H1 (cell line): Measurements from ENCODE around the gene RNU4-1. TPM values are rescaled to one million over a fixed set of nuclear protein-coding genes. Genes with fewer than 3 reads are reported as not detected.

Experiments
- CTCF ChIA-PET: fragments of 300-600 bp; sonication (Branson Sonifier 250); formaldehyde crosslinking; loops from one replicate; lab custom pipeline; 2021; ENCODE audit not compliant: partially characterized antibody; lab: Charles Lee
- POLR2A ChIA-PET: fragments of 300-600 bp; sonication (Branson Sonifier 250); formaldehyde crosslinking; loops from one replicate; lab custom pipeline; 2021; ENCODE audit warnings: inconsistent platforms; ENCODE audit not compliant: partially characterized antibody; lab: Charles Lee
- DNase-seq, 2 experiments: peaks; one replicate each; pipeline versions ENCODE4 v3.0.0 to v3.0.0-alpha.2; 2010 to 2022; ENCODE audit warnings: low spot score in 2 of 2, low read depth in 1 of 2, mixed read lengths in 1 of 2
- FAIRE-seq: peaks from 2 replicates; lab custom pipeline; 2011; peaks lifted over from hg19 to GRCh38; lab: Jason Lieb, UNC
- H2AFZ ChIP-seq: 2 replicates; pipeline ENCODE4 v1.8.1; 2012; ENCODE audit warnings: low read length, inconsistent platforms
- H2AK5ac ChIP-seq: 2 replicates; pipeline ENCODE4 v1.6.1; 2013; ENCODE audit warnings: low read depth, low read length
- H2BK120ac ChIP-seq: replicated peaks from 2 replicates; pipeline ENCODE3; 2013; ENCODE audit warnings: low read depth, low read length, inconsistent platforms
- H2BK12ac ChIP-seq: 2 replicates; pipeline ENCODE4 v1.6.1; 2013; ENCODE audit warnings: low read depth, low read length
- H2BK15ac ChIP-seq: 2 replicates; pipeline ENCODE4 v1.6.1; 2013; ENCODE audit warnings: low read length
- H2BK20ac ChIP-seq: 2 replicates; pipeline ENCODE4 v1.6.1; 2013; ENCODE audit warnings: low read length
- H2BK5ac ChIP-seq: 2 replicates; pipeline ENCODE4 v1.6.1; 2013; ENCODE audit warnings: low read depth, low read length
- H3K14ac ChIP-seq: 2 replicates; pipeline ENCODE4 v1.6.1; 2013; ENCODE audit warnings: inconsistent platforms; ENCODE audit not compliant: insufficient read length
- H3K18ac ChIP-seq: 2 replicates; pipeline ENCODE4 v1.6.1; 2013; ENCODE audit warnings: low read length; ENCODE audit errors: extremely low read depth
- H3K23ac ChIP-seq: 2 replicates; pipeline ENCODE4 v1.6.1; 2013; ENCODE audit warnings: inconsistent platforms; ENCODE audit not compliant: insufficient read length
- H3K23me2 ChIP-seq: 2 replicates; pipeline ENCODE4 v1.6.1; 2013; ENCODE audit warnings: low read depth, low read length
- H3K27ac ChIP-seq: 2 replicates; pipeline ENCODE4 v1.6.1; 2011; ENCODE audit warnings: low read depth, low read length, inconsistent platforms
- H3K27me3 ChIP-seq, 4 experiments: replicated peaks in 1 of 4; 1 replicate in 1 of 4; 2 replicates in 3 of 4; pipeline versions ENCODE4 v1.6.1 to v1.8.1; 2011 to 2013; ENCODE audit warnings: low read length in 3 of 4, mild to moderate bottlenecking in 3 of 4, inconsistent platforms in 2 of 4, mixed read lengths in 2 of 4, moderate library complexity in 1 of 4; ENCODE audit not compliant: control insufficient read depth in 3 of 4, insufficient read depth in 3 of 4; ENCODE audit errors: extremely low read depth in 1 of 4
- H3K36me3 ChIP-seq, 4 experiments: 2 replicates each; pipeline versions ENCODE4 v1.6.1 to v1.8.1; 2011 to 2013; ENCODE audit warnings: mild to moderate bottlenecking in 4 of 4, low read length in 3 of 4, moderate library complexity in 2 of 4, control low read depth in 1 of 4, inconsistent platforms in 1 of 4; ENCODE audit not compliant: insufficient read depth in 4 of 4, control insufficient read depth in 2 of 4
- H3K4ac ChIP-seq: replicated peaks from 2 replicates; pipeline ENCODE3; 2013; ENCODE audit warnings: low read length, low read depth, mixed read lengths, inconsistent platforms; ENCODE audit not compliant: insufficient read length
- H3K4me1 ChIP-seq, 4 experiments: replicated peaks in 1 of 4; 1 replicate in 1 of 4; 2 replicates in 3 of 4; pipeline versions ENCODE4 v1.6.1 to v1.8.1; 2011 to 2013; ENCODE audit warnings: low read length in 3 of 4, inconsistent platforms in 2 of 4, mixed read lengths in 1 of 4; ENCODE audit not compliant: insufficient read depth in 4 of 4, control insufficient read depth in 3 of 4
- H3K4me2 ChIP-seq, 2 experiments: 2 replicates each; pipeline versions ENCODE4 v1.6.1 to v1.8.1; 2011 to 2013; ENCODE audit warnings: low read depth in 2 of 2, low read length in 2 of 2, control low read depth in 1 of 2, inconsistent platforms in 1 of 2, mild to moderate bottlenecking in 1 of 2; ENCODE audit not compliant: insufficient read depth in 1 of 2
- H3K4me3 ChIP-seq, 4 experiments: fragments of 200-600, 300-600 bp in 1 of 4; sonication (generic), shearing (Covaris generic), sonication (Bioruptor Twin) in 1 of 4; 2 replicates each; pipeline versions ENCODE4 v1.5.1 to v1.8.1; 2011 to 2016; ENCODE audit warnings: low read length in 4 of 4, low read depth in 3 of 4, control low read depth in 2 of 4, inconsistent platforms in 2 of 4, mild to moderate bottlenecking in 2 of 4, mixed read lengths in 1 of 4, moderate library complexity in 1 of 4; ENCODE audit not compliant: insufficient read depth in 2 of 4; ENCODE audit errors: extremely low read depth in 1 of 4
- H3K56ac ChIP-seq: replicated peaks from 2 replicates; pipeline ENCODE3; 2013; ENCODE audit warnings: low read depth, mild to moderate bottlenecking, mixed read lengths, low read length, inconsistent platforms; ENCODE audit not compliant: insufficient read length
- H3K79me1 ChIP-seq: 2 replicates; pipeline ENCODE4 v1.6.1; 2013; ENCODE audit warnings: low read depth, low read length, control low read depth
- H3K79me2 ChIP-seq, 2 experiments: 2 replicates each; pipeline versions ENCODE4 v1.6.1 to v1.8.1; 2012 to 2013; ENCODE audit warnings: low read length in 2 of 2, mild to moderate bottlenecking in 2 of 2, inconsistent platforms in 1 of 2; ENCODE audit not compliant: insufficient read depth in 2 of 2, control insufficient read depth in 1 of 2
- H3K9ac ChIP-seq, 4 experiments: replicated peaks in 1 of 4; 1 replicate in 1 of 4; 2 replicates in 3 of 4; pipeline versions ENCODE4 v1.6.1 to v1.8.1; 2011 to 2013; ENCODE audit warnings: low read depth in 3 of 4, low read length in 3 of 4, control low read depth in 2 of 4, mild to moderate bottlenecking in 2 of 4, moderate library complexity in 2 of 4, inconsistent platforms in 1 of 4; ENCODE audit errors: extremely low read depth in 1 of 4
- H3K9me3 ChIP-seq, 2 experiments: 2 replicates each; pipeline versions ENCODE4 v1.6.1 to v1.8.1; 2012 to 2013; ENCODE audit warnings: mild to moderate bottlenecking in 2 of 2, moderate library complexity in 2 of 2, control low read depth in 1 of 2, inconsistent platforms in 1 of 2, low read depth in 1 of 2, low read length in 1 of 2, mixed read lengths in 1 of 2; ENCODE audit not compliant: insufficient read depth in 2 of 2
- H4K20me1 ChIP-seq, 2 experiments: replicated peaks in 1 of 2; 2 replicates each; pipeline versions ENCODE3 to v1.8.1; 2011 to 2013; ENCODE audit warnings: inconsistent platforms in 2 of 2, low read length in 2 of 2, mild to moderate bottlenecking in 1 of 2; ENCODE audit not compliant: insufficient read depth in 2 of 2, control insufficient read depth in 1 of 2
- H4K5ac ChIP-seq: 2 replicates; pipeline ENCODE4 v1.6.1; 2013; ENCODE audit warnings: low read length, low read depth, mixed read lengths, inconsistent platforms; ENCODE audit not compliant: insufficient read length
- H4K8ac ChIP-seq: 2 replicates; pipeline ENCODE4 v1.8.0; 2013; ENCODE audit warnings: mild to moderate bottlenecking, moderate library complexity, low read length, inconsistent platforms; ENCODE audit not compliant: insufficient read depth; ENCODE audit errors: extremely low read depth
- H4K91ac ChIP-seq: replicated peaks from 2 replicates; pipeline ENCODE3; 2013; ENCODE audit warnings: low read length, mixed read lengths, inconsistent platforms; ENCODE audit not compliant: insufficient read length
- BACH1 ChIP-seq: IDR thresholded peaks from 2 replicates; pipeline ENCODE4 v1.6.1; 2012; ENCODE audit warnings: low read length, improper control_type of control experiment
- BRCA1 ChIP-seq: IDR thresholded peaks from 2 replicates; pipeline ENCODE4 v1.6.1; 2012; ENCODE audit warnings: low read depth, low read length, improper control_type of control experiment
- CBX8 ChIP-seq: fragments of 300-800, 300-1000 bp; sonication (generic); IDR thresholded peaks from 2 replicates; pipeline ENCODE4 v1.7.1; 2016; ENCODE audit warnings: low read depth, low read length, borderline replicate concordance
- CTCF ChIP-seq, 3 experiments: IDR thresholded peaks; 1 replicate in 2 of 3; 2 replicates in 1 of 3; pipeline versions ENCODE4 v1.5.1 to v1.6.1; 2011; ENCODE audit warnings: low read length in 3 of 3, mild to moderate bottlenecking in 3 of 3, inconsistent platforms in 2 of 3, low read depth in 1 of 3, moderate library complexity in 1 of 3; ENCODE audit not compliant: insufficient read depth in 1 of 3; ENCODE audit errors: control extremely low read depth in 1 of 3
- EGR1 ChIP-seq: IDR thresholded peaks from 2 replicates; pipeline ENCODE4 v1.6.1; 2011; ENCODE audit warnings: low read depth, low read length, borderline replicate concordance
- PHF8 ChIP-seq: fragments of 200-600 bp; sonication (generic); conservative IDR thresholded peaks from 2 replicates; pipeline ENCODE4 v1.7.1; 2012; ENCODE audit warnings: low read depth, mild to moderate bottlenecking, inconsistent platforms, low read length, moderate library complexity
- POLR2AphosphoS5 ChIP-seq: IDR thresholded peaks from 2 replicates; pipeline ENCODE4 v1.6.1; 2011; ENCODE audit warnings: low read depth, low read length
- SIX5 ChIP-seq: IDR thresholded peaks from 2 replicates; pipeline ENCODE4 v1.6.1; 2011; ENCODE audit warnings: mild to moderate bottlenecking, low read depth, low read length
- TCF12 ChIP-seq: IDR thresholded peaks from 2 replicates; pipeline ENCODE4 v1.6.1; 2011; ENCODE audit warnings: low read depth, mild to moderate bottlenecking, low read length
- ZNF274 ChIP-seq: IDR thresholded peaks from 2 replicates; pipeline ENCODE4 v1.7.0; 2012; ENCODE audit warnings: low read length, borderline replicate concordance; ENCODE audit errors: extremely low read depth
- WGBS, 2 experiments: shearing (Covaris generic) in 1 of 2; methylation state at CpG; one replicate each; pipeline versions ENCODE4 v1.1.6 to v1.1.7; 2013 to 2015; ENCODE audit warnings: low lambda C conversion rate in 2 of 2, mixed read lengths in 2 of 2, inconsistent platforms in 1 of 2, low coverage in 1 of 2, missing lambda C conversion rate in 1 of 2; ENCODE audit not compliant: insufficient replicate concordance in 2 of 2, insufficient coverage in 1 of 2, insufficient read length in 1 of 2; ENCODE audit errors: extremely low coverage in 1 of 2, missing lambda C conversion rate in 1 of 2; 5-methylcytosine and 5-hydroxymethylcytosine counted together
- polyA plus RNA-seq, 7 experiments: library from polyadenylated mRNA; depleted of rRNA in 3 of 7; stranded (reverse) in 5 of 7; unstranded in 2 of 7; fragments of >200 nt in 5 of 7; fragments of 200-250 nt in 2 of 7; gene quantifications; 1 replicate in 5 of 7; 2 replicates in 1 of 7; 4 replicates in 1 of 7; pipeline versions ENCODE4 v1.2.1 to v1.2.3, GENCODE V29; 2011 to 2013; ENCODE audit warnings: missing spikeins in 2 of 7, mixed read lengths in 2 of 7
- total RNA-seq: library from RNA; stranded (reverse); fragmentation: NEBNext Ultra II Directional; extraction: Animal tissue kit (Norgen Biotek cat#: 25700); gene quantifications from 2 replicates; pipeline ENCODE4 v1.2.1, GENCODE V29; 2021

The RNU4-1 gene
- total and polyA plus RNA-seq, 2 of the 8 experiments (the other 6 are each of a cell fraction or from before 2014, with no cell fraction given): under 0.01 to 1,424 TPM

- no peak overlapping the region for H3K4ac ChIP-seq
- H2BK12ac ChIP-seq: no peak overlapping the region
- no peaks in the 10 kb centered on the region for H3K23me2 ChIP-seq
- H2BK15ac ChIP-seq: no peak overlapping the region
- peaks cover 0 to 70% of the 10 kb centered on the region in 2 experiments; a peak in 3 of 4 replicates for H3K79me2 ChIP-seq
- H2BK120ac ChIP-seq: no peak overlapping the region
- no peak overlapping the region for H3K9ac ChIP-seq
- H3K23ac ChIP-seq: no peak overlapping the region
- H3K18ac ChIP-seq: no peak overlapping the region
- no peak overlapping the region for H2BK20ac ChIP-seq
- no peaks in the 10 kb centered on the region for H3K27me3 ChIP-seq
- CTCF ChIA-PET: interaction anchor here (22.3 to 34.8 kb wide), 3 partner anchors 4 to 27 kb away, joined by 741 to 930 read pairs (median 741); partner anchors contain the start of gene PXN
- no peak for DNase-seq
- H3K27ac ChIP-seq: no peak overlapping the region
- no peak overlapping the region for H3K14ac ChIP-seq
- no peak overlapping the region for H2BK5ac ChIP-seq
- H2AFZ ChIP-seq: no peak overlapping the region
- no peak overlapping the region for H2AK5ac ChIP-seq
- no peak overlapping the region for H4K91ac ChIP-seq
- H3K56ac ChIP-seq: no peak overlapping the region
- no peaks in the 10 kb centered on the region for H3K36me3 ChIP-seq
- 93% methylated on average over 12 of the region's 12 CpGs; no CpG with 5 or more reads in 1 of the 2 experiments for WGBS, 2 experiments
- POLR2A ChIA-PET: interaction anchor here (67.0 to 88.3 kb wide), 2 partner anchors 15 to 24 kb away, joined by 4270 read pairs; partner anchors contain the start of genes GCN1, PXN, RNU4-1 and RNU4-2
- H4K8ac ChIP-seq: no peak overlapping the region
- H4K5ac ChIP-seq: no peak overlapping the region
- no peak overlapping the region for H3K4me2 ChIP-seq
- peaks cover 15% of the 10 kb centered on the region for H3K79me1 ChIP-seq
- H3K9me3 ChIP-seq: no peaks in the 10 kb centered on the region
- H4K20me1 ChIP-seq: peaks cover 9 to 23% of the 10 kb centered on the region in 2 experiments
- no peak overlapping the region for H3K4me3 ChIP-seq
- FAIRE-seq: no peak
- peaks cover 0 to 10% (median 5%) of the 10 kb centered on the region in 4 experiments; a peak in 6 of 7 replicates for H3K4me1 ChIP-seq
- no peak for TF ChIP-seq SIX5
- TF ChIP-seq POLR2AphosphoS5: no peak
- no peak for TF ChIP-seq CBX8
- TF ChIP-seq BRCA1: no peak
- TF ChIP-seq PHF8: no peak
- TF ChIP-seq ZNF274: no peak
- TF ChIP-seq BACH1: no peak
- no peak for TF ChIP-seq TCF12
- no peak for TF ChIP-seq EGR1
- no peak for TF ChIP-seq CTCF (IDR thresholded peaks at IDR 0.05; ENCODE audit: control extremely low read depth in 1 of 3, insufficient read depth in 1 of 3, low read depth in 1 of 3, low read length in 3 of 3)
Observed at GRCh38 chr12:120252071-120252906, 40.7 kb downstream of the RNU4-1 start.
